Measurements from ENCODE around the gene DOK6.
"Not testable (repeated sequence)": the region's sequence is repeated elsewhere in the genome, so short reads cannot be mapped to it uniquely, and the experiment has no call there.

DOK6 gene

GRCh38 chr18:69400253-69400975 is at the start of gene DOK6:
TSS of gene DOK6 (plus strand) at chr18:69400888.
- TF ChIP-seq, protein P1, sequence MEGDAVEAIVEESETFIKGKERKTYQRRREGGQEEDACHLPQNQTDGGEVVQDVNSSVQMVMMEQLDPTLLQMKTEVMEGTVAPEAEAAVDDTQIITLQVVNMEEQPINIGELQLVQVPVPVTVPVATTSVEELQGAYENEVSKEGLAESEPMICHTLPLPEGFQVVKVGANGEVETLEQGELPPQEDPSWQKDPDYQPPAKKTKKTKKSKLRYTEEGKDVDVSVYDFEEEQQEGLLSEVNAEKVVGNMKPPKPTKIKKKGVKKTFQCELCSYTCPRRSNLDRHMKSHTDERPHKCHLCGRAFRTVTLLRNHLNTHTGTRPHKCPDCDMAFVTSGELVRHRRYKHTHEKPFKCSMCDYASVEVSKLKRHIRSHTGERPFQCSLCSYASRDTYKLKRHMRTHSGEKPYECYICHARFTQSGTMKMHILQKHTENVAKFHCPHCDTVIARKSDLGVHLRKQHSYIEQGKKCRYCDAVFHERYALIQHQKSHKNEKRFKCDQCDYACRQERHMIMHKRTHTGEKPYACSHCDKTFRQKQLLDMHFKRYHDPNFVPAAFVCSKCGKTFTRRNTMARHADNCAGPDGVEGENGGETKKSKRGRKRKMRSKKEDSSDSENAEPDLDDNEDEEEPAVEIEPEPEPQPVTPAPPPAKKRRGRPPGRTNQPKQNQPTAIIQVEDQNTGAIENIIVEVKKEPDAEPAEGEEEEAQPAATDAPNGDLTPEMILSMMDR (conservative IDR thresholded peaks at IDR 0.05; ENCODE audit: low read depth, low read length), result no peak
- peak; percentile 75 for DNase-seq (ENCODE audit: low read depth)
- peak within 1 kb of the TSS; percentile 67 for H3K4me3 ChIP-seq (ENCODE audit: low read length)

DNA sequence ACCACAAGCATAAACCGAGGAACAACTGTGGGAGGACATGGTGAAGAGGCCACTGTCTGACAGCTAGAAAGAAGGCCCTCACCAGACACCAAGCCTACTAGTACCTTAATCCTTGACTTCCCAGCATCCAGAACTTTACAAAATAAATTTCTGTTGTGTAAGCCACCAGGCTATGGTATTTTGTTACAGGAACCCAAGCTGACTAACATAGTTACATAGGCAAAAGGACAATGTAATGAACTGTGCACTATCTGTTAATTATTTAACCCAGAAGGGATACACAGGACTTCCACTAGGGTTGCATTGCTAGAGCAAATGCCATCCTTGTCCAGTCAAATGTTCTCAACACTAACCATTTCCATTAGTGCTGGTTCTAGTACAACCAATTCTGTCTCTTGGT is 47.7 kb upstream of the DOK6 start:
- TF ChIP-seq, protein P1 (conservative IDR thresholded peaks at IDR 0.05; ENCODE audit: low read depth, low read length), result no peak
- no peak for DNase-seq (ENCODE audit: low read depth)
- H3K4me3 ChIP-seq (ENCODE audit: low read length), result no peak overlapping the region

DNA sequence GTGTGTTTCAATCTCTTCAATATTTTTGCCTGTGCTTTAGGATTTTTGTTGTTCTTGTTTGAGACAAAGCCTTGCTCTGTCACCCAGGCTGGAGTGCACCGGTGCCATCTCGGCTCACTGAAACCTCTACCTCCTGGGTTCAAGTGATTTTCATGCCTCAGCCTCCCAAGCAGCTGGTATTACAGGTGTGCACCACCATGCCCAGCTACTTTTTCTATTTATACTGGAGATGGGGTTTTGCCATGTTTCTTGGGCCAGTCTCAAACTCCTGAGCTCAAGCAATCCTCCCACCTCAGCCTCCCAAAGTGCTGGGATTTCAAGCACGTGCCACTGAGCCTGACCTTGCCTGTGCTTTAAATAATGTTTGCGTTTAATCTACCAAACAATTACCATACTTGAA is 43.1 kb upstream of the DOK6 start:
- no peak for DNase-seq (ENCODE audit: low read depth)
- TF ChIP-seq, protein P1 (conservative IDR thresholded peaks at IDR 0.05; ENCODE audit: low read depth, low read length), result no peak
- no peak overlapping the region for H3K4me3 ChIP-seq (ENCODE audit: low read length)

DNA sequence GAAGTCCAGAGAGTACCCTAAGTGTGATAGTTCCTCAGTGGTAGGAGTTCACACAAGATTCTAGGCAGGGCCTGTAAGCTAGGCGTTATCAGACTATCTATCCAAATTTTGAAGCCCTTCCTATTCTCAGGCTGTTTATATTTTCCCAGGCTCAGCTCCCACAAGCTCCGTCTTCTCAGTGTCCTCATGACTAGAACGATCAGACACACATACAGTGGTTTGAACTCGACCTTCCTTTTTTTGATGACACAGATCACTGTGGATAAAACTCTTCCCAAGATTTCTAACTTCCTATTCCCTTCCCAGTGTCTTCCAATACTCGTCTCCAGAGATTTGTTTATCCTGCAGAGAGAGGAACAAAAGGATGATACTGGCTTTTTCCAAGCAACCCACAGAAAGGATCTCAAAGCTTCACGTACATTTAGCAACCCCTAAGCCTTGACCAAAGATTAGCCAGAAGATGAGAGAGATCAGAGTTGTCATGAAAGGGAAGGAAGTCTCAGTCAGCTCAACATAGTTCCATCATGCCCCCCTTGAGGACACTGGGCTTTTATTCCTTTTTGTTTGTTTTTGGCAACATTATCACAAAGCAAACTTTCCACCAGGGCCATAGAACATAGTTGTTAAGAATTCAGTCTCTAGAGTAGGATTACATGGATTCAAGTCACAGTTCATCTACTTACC is 42.3 kb upstream of the DOK6 start:
- TF ChIP-seq, protein P1 (conservative IDR thresholded peaks at IDR 0.05; ENCODE audit: low read depth, low read length), result no peak
- H3K4me3 ChIP-seq (ENCODE audit: low read length), result no peak overlapping the region
- no peak for DNase-seq (ENCODE audit: low read depth)

DNA sequence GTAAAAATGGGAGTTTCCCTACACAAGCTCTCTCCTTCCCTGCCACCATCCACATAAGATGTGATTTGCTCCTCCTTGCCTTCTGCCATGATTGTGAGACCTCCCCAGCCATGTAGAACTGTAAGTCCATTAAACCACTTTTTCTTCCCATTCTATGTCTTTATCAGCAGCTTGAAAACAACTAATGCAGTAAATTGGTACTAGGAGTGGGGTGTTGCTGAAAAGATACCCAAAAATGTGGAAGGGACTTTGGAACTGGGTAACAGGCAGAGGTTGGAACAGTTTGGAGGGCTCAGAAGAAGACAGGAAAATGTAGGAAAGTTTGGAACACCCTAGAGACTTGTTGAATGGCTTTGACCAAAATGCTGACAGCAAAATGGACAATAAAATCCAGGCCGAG is 40.9 kb upstream of the DOK6 start:
- DNase-seq (ENCODE audit: low read depth); H3K4me3 ChIP-seq (ENCODE audit: low read length): not testable (repeated sequence)

DNA sequence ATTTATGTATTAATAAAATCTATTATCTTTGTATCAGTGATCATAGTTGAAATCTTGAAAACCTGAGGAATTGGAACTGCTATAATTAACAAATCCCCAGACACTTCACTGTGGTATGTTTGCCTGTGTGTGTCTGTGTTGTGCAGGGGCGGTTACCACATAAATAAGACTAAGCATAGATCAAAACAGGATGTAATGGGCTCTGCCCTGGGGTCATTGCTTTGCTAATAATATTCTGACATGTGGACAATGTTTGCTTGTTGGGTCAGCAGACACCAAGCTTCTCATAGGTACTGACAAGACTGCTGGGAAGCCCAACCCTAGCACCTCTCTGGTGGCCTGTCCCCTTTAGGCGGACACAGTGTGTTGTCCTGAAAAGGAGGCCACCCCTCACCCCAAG is 35.8 kb upstream of the DOK6 start:
- no peak for DNase-seq (ENCODE audit: low read depth)
- TF ChIP-seq, protein P1 (conservative IDR thresholded peaks at IDR 0.05; ENCODE audit: low read depth, low read length), result no peak
- no peak overlapping the region for H3K4me3 ChIP-seq (ENCODE audit: low read length)

DNA sequence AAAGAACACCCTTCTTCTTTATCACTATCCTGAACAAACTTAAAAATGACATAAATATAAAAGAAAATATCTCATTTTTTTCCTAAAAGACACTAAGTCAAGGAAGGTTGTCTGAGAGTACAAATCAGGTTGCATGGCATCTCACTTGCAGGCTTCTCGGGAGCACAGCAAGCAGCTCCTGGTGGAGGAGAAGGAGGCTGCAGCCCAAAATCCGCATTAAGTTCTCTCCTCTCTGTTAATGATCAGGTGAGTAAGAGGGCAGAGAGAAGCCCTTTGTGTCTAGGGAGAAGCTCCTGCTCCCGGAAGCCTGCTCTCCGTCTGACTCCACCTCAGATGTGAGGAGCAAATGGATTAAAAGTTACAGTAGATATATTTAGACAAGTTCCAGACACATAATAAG is 35.0 kb upstream of the DOK6 start:
- H3K4me3 ChIP-seq (ENCODE audit: low read length), result no peak overlapping the region
- DNase-seq (ENCODE audit: low read depth), result no peak
- TF ChIP-seq, protein P1 (conservative IDR thresholded peaks at IDR 0.05; ENCODE audit: low read depth, low read length), result no peak

All from retinal pigment epithelial cell (primary cell).